HEK293T (cell line): Measurements from ENCODE around the gene ARMC5.

Experiments
- ARNT ChIP-seq: fragments of 450-650 bp; IDR thresholded peaks from 2 replicates; pipeline ENCODE4 v1.6.1; 2017; ENCODE audit warnings: mild to moderate bottlenecking
- HDGF ChIP-seq: fragments of 450-650 bp; IDR thresholded peaks from 2 replicates; pipeline ENCODE4 v1.6.1; 2017; ENCODE audit warnings: antibody characterized with exemption, borderline replicate concordance
- L3MBTL2 ChIP-seq: fragments of 450-650 bp; conservative IDR thresholded peaks from 2 replicates; pipeline ENCODE4 v1.6.1; 2016; ENCODE audit warnings: mild to moderate bottlenecking
- TARDBP ChIP-seq: fragments of 450-650 bp; IDR thresholded peaks from 2 replicates; pipeline ENCODE4 v1.6.1; 2016

GRCh38 chr16:31453255-31454204, 5.8 kb upstream of the ARMC5 start:
- TF ChIP-seq ARNT (no peak), HDGF (no peak), L3MBTL2 (no peak), TARDBP (no peak)
